Activated CD4-positive, CD25-positive, alpha-beta regulatory T cell (primary cell): ENCODE results near the gene GANC.

Experiments
- DNase-seq, 4 experiments: peaks; one replicate each; lab custom pipeline; 2025; lab: John Stamatoyannopoulos, UW

The GANC gene

GRCh38 chr15:42348083-42348482 lies 75.1 kb downstream of the GANC start:
- DNase-seq = no peak

- no peak for DNase-seq
These were observed 76.2 kb downstream of the GANC start for GRCh38 chr15:42349186-42349585.

DNA sequence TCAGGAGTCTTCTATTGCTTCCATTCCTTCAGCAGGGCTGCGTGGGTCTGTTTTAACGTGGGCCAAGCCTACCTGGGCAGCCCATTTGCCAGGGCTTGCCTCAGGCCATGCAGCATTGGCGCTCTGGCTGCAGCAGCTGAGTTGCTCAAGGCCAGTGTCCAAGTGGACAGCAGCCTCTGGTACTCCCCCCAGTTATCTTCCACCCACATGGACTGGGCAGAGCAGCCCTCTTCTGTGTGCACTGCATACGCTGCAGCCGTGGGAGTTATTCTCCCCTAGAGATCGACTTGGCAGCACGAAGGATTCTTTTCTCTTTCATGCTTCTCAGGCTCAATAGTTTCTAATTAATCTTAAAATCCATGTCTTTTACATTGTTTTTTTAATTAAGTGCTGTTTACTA lies 79.4 kb downstream of the GANC start:
- DNase-seq = no peak

DNA sequence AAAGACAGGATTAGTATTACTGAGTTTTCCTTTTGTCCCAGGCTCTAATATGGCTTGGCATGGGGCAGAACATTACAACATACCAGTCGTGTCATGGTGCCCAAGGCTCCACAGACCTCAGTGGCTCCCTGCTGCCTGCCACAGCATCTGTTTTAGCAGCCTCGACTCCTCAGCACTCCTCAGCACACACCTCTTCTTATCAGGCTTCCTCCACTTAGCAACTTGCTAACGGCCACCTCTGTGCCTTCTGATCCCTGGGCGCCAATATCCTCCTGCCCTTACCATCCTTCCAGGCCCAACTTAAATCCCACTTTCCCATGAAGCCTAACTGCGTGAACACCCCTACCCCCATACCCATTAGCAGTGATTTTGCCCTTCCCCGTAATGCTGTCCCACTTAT lies 80.1 kb downstream of the GANC start:
- no peak for DNase-seq

DNA sequence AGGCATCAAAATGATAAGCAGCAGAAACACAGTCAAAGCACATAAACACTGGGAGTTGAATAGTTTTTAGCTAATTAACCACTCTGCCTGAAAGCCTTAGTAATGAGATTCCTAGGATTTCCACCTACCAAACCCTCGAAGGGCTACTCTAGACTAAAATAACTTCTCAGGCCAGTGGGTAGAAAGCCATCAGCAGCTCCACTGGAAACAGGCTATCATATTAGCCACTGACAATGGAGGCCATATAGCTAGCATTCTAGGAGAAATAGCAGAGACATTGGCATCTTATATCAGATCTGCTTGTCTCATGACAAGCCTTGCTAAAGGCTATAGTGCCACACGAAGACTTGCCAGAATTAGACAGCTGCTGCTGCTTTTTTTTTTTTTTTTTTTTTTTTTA lies 81.8 kb downstream of the GANC start:
- DNase-seq = no peak

GRCh38 chr15:42355291-42355690 lies 82.3 kb downstream of the GANC start:
- DNase-seq = no peak

DNA sequence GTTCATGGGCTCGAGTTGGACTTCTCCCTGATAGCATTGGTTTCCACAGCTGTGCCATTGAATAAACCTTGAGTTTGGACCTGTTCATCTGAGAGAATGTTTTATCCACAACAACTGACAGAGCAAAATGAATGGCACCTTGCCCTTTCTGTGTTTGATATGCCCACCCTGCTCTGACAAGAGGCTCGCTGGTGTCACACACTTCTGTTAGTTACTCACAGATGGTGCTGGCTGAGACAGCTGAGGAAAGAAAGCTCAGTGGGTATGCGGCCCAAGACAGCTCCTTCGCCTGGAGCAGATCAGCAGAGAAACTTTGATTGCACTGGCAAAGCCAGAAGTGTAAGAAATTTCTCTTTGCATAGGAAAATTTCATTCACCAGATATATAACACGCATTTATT lies 83.8 kb downstream of the GANC start:
- no peak for DNase-seq

DNA sequence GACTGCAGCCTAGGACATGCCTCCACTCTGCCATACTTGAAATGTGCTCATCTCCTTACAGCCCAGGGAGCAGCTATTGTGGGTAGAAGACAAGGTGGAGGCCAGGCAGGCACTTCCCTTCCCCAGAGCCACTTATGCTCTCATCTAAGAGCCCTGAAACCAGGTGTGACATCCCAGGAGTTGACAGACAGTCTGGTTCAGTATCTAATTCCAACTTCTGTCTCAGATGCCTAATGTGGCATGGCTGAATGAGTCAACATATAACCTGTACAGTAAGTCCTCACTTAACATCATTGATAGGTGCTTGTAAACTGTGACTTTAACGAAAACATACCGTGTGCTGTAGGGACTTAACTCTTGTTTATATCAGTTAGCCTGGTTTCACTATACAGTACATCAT lies 85.1 kb downstream of the GANC start:
- no peak for DNase-seq

- no peak for DNase-seq
These were observed 86.2 kb downstream of the GANC start, which contains the start of gene CAPN3 for GRCh38 chr15:42359249-42359648. TSS of gene CAPN3 (plus strand) at chr15:42359501. CDS start at chr15:42359806, 305 bp downstream.

GRCh38 chr15:42359985-42360384 lies 87.0 kb downstream of the GANC start:
- no peak for DNase-seq

DNA sequence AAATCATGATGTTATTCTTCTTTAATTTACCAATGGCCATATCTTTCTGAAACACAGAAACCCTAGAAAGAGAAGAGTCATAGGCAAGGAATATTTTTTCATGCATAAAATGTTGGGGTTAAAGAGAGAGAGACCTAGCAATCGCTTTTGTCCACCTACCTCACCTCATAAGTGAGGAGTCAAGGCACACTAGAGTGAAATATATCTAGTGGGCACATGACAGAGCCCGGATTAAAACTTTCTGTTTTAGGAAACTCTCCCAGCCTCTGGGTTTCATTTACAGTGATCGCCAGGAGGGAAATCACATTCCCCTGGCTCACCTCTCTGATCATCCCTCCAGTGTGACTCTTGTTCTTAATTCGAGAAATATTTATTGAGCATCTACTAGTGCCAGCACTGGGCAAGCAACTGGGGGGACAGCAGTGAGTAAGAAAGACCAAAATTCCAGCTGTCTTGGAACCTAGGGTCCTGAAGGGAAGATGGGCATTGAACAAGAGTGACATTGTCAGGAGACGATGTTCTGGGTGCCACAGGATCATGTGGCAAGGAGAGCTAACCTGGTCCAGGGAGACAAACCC lies 87.6 kb downstream of the GANC start:
- DNase-seq = no peak

DNA sequence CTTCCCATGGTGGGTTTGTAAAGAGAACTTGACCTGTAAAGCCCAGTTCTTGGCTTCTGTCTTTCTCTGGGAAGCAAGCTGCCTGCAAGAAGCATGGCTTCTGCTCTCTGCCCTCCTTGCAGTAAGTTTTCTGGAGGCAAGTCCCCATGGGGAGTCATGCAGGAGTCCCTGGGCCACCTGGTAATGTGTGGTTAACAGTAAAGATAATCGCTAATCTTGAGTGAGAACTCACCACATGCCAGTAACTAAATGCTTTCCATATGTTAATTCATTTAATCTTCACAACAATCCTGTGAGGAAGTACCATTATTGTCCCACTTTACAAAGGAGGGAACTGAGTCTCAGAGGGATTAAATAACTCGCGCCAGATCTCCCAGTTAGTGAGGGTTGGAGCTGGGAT lies 90.5 kb downstream of the GANC start:
- no peak for DNase-seq

- DNase-seq = no peak
These were observed 90.9 kb downstream of the GANC start for GRCh38 chr15:42363942-42364341.

GRCh38 chr15:42364529-42364928 lies 91.5 kb downstream of the GANC start:
- no peak for DNase-seq

- no peak for DNase-seq
These were observed 93.0 kb downstream of the GANC start for GRCh38 chr15:42365921-42366550.

GRCh38 chr15:42367041-42367440 lies 94.0 kb downstream of the GANC start:
- no peak for DNase-seq

GRCh38 chr15:42368096-42368495 lies 95.1 kb downstream of the GANC start:
- no peak for DNase-seq

- no peak for DNase-seq
These were observed 98.1 kb downstream of the GANC start for GRCh38 chr15:42371096-42371495.

DNA sequence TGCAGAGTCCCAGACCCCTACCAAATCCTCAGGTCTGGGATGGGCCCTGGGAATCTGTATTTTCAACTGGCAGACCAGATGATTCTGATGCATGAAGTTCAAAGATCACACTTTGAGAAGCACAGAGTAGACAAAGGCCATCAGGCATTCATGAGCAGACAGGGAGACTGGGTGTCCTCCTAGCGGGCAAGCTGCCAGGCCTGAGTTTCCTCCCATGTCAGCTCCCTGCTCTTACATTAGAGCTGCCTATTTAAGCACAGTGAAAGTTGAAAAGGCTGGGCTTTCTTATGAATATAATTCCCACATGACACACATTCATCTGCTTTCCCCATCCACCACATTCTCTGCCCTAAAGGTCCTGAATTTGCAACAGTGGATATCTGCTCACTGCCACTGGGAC lies 100.3 kb downstream of the GANC start:
- no peak for DNase-seq

DNA sequence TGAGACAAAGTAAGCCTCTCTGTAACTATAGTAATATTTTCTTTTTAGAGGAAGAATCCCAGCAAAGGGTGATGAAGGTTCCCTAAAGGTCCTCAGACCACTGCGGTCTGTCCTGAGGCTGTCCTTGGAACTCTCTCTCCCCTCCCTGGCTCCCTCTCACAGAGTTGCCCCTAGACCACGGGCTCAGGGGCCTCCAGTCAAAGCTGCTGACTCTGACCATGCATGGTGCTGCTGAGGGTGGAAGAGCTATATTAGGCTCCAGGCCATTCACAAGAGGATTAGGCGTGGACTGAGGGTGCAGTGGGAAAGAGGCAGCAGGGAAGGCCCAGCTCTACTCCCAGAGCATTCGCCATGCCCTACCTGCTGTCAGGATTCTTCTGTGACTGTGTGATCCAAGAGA lies 100.9 kb downstream of the GANC start:
- no peak for DNase-seq

DNA sequence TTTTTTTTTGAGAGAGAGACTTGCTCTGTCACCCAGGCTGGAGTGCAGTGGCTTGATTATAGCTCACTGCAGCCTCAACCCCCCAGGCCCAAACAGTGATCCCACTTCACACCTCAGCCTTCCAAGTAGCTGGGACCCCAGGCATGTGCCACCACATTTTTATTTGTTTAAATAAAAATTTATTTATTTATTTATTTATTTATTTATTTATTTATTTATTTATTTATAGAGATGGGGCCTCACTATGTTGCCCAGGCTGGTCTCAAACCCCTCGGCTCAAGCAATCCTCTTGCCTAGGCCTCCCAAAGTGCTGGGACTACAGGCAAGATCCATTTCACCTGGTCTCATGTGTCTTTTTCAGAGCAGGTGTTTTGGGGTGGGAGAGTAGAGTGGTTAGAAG lies 101.8 kb downstream of the GANC start:
- no peak for DNase-seq

DNA sequence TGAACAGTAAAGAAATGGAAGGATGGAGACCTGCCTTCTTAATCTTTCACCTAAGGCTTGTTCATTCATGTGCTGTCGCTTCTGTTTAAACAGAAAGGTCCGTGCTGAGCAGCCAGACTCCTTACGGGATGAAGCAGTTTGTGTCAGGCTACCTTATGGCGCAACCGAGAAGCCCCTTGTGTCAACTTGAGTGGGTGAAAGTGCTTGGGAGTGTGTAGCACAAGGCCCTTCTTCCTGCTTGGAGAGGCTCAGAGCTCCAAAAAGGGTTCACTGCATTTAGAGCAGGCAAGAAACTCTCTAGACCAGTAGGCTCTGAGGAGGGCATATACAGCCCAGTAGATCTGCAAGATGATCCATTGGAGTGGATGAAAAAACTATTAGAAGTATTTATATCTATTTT lies 102.3 kb downstream of the GANC start:
- DNase-seq = no peak

DNA sequence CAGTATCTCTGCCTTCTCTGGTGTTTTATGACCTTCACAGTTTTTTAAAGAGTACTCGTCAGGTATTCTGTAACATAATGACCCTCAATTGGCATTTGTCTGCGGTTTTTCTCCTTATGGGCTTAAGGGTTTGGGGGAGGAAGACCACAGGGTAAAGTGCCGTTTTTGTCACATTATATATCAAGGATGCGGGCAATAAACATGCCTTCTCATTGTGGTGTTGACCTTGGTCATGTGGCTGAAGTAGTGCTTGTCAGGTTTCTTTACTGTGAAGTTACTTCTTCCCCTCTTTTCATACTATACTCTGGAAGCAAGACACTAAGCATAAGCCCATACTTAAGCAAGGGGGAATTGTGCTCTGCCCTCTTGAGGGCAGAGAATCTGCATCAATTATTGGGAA lies 102.9 kb downstream of the GANC start:
- no peak for DNase-seq

- no peak for DNase-seq
These were observed 105.0 kb downstream of the GANC start for GRCh38 chr15:42378011-42378410.
